AG10803 (cell line): ENCODE measurements around the gene ZMIZ2.
"Not testable (repeated sequence)": the region's sequence is repeated elsewhere in the genome, so short reads cannot be mapped to it uniquely, and the experiment has no call there.

ENCODE experiments used
- DNase-seq: peaks from one replicate; pipeline ENCODE4 v3.0.0; 2010; ENCODE audit warnings: low read depth
- H3K4me3 ChIP-seq: 2 replicates; pipeline ENCODE4 v1.5.1; 2011; ENCODE audit warnings: mild to moderate bottlenecking, low read length, control low read depth
- CTCF ChIP-seq: conservative IDR thresholded peaks from 2 replicates; pipeline ENCODE4 v1.5.1; 2011; ENCODE audit warnings: mild to moderate bottlenecking, low read length, control low read depth, inconsistent platforms

The ZMIZ2 gene, protein sequence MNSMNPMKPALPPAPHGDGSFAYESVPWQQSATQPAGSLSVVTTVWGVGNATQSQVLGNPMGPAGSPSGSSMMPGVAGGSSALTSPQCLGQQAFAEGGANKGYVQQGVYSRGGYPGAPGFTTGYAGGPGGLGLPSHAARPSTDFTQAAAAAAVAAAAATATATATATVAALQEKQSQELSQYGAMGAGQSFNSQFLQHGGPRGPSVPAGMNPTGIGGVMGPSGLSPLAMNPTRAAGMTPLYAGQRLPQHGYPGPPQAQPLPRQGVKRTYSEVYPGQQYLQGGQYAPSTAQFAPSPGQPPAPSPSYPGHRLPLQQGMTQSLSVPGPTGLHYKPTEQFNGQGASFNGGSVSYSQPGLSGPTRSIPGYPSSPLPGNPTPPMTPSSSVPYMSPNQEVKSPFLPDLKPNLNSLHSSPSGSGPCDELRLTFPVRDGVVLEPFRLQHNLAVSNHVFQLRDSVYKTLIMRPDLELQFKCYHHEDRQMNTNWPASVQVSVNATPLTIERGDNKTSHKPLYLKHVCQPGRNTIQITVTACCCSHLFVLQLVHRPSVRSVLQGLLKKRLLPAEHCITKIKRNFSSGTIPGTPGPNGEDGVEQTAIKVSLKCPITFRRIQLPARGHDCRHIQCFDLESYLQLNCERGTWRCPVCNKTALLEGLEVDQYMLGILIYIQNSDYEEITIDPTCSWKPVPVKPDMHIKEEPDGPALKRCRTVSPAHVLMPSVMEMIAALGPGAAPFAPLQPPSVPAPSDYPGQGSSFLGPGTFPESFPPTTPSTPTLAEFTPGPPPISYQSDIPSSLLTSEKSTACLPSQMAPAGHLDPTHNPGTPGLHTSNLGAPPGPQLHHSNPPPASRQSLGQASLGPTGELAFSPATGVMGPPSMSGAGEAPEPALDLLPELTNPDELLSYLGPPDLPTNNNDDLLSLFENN

DNA sequence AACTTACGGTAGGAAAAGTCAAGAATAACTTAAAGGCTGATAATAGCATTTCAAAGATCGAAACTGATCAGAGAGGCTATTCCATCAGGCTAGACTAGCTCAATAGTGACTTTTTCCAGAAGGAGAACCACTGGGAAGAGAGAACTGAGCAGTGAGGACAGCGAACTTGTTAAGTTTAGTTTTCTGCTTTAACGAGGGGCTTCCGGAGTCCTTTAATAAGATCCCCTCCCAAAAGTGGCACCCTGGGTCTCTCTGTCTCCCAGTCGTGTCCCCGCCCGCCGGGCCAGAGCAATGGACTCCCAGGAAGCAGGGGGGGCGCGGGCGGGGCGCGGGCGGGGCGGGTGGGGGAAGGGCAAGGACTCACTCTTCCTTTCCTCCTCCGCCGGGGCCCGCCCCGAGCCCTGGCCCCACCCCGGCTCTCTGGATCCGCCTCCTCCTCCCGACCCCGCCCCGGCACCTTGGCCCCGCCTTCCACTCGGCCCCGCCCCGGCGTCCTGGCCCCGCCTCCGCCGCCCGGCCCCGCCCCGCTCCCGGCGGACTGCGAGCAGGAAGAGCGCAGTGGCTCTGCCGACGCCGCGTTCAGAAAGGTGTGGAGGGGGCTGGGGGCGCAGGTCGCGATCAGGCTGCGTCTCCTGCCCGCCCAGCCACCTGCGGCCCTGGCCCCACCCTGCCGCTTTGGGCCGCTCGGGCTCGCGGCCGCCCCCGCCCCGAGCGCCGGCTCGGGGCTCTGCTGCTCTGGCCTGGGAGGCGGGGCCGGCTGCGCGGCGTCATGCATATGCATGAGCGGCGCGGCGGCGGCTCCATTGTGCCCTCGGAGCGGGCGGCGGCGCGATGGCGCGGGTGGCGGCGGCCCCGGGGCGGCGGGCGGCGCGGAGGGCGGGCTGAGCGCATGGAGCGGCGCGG is at the start of gene ZMIZ2:
Gene ZMIZ2 (plus strand): TSS at position 803 of the 903 bp plus-strand sequence. CDS start 7,403 bp downstream, outside the sequence.
- peak within 1 kb of the TSS; percentile 77 for H3K4me3 ChIP-seq
- no peak for TF ChIP-seq CTCF
- DNase-seq = peak; percentile 86

- not testable (repeated sequence) for DNase-seq, H3K4me3 ChIP-seq
Measured at GRCh38 chr7:44699598-44699997, 49.0 kb upstream of the ZMIZ2 start.

DNA sequence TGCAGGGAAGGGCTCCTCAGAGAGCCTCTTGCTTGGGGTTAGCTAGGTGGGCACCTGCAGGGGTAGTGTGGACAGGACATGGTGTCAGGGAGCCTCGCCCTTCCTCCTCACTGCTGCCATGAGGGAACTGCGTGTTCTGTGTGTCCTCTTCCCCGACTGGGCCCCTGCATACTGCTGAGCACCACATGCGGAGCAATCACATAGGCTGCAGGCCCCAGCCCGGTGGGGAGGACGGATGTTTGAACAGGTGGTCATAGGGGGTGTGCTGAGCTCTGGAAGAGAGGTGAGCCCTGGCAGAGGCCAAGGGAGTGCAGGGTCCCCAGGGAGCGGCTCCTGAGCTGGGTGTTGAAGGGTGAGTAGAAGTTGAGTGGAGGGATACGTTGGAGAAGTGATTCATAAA is 48.3 kb upstream of the ZMIZ2 start:
- no peak for DNase-seq
- H3K4me3 ChIP-seq = no peak overlapping the region
- TF ChIP-seq CTCF = no peak

- not testable (repeated sequence) for H3K4me3 ChIP-seq, DNase-seq
Measured at GRCh38 chr7:44703391-44703790, 45.3 kb upstream of the ZMIZ2 start.

GRCh38 chr7:44703921-44704320 is 44.7 kb upstream of the ZMIZ2 start:
- no peak overlapping the region for H3K4me3 ChIP-seq
- no peak for DNase-seq
- TF ChIP-seq CTCF = no peak

- DNase-seq = no peak
- no peak for TF ChIP-seq CTCF
Measured at GRCh38 chr7:44705434-44705833, 43.2 kb upstream of the ZMIZ2 start.

GRCh38 chr7:44706788-44707557 is 41.7 kb upstream of the ZMIZ2 start:
- no peak for DNase-seq
- H3K4me3 ChIP-seq = no peak overlapping the region
- no peak for TF ChIP-seq CTCF

More at GRCh38 chr7:44705434-44705833, 43.2 kb upstream of the ZMIZ2 start:
- no peak overlapping the region for H3K4me3 ChIP-seq
